Liver (tissue), 9 donors: ENCODE data around the gene ANKRD28. TPM values are rescaled to one million over a fixed set of nuclear protein-coding genes. Genes with fewer than 3 reads are reported as not detected.
"Not testable (repeated sequence)": the region's sequence is repeated elsewhere in the genome, so short reads cannot be mapped to it uniquely, and the experiment has no call there.

Source experiments
- DNase-seq: peaks from one replicate; pipeline ENCODE4 v3.0.0-alpha.2; 2017; ENCODE audit warnings: low spot score
- H3K27ac ChIP-seq, 2 donors: one replicate each; pipeline ENCODE4 v1.7.0; 2013; ENCODE audit warnings: inconsistent platforms in 2 of 2, low read length in 2 of 2, control low read depth in 1 of 2, low read depth in 1 of 2, mild to moderate bottlenecking in 1 of 2
- H3K27me3 ChIP-seq, 4 donors: one replicate each; pipeline versions ENCODE4 v1.6.1 to v1.7.0; 2013; ENCODE audit warnings: low read length in 3 of 4, inconsistent platforms in 1 of 4, mild to moderate bottlenecking in 1 of 4, moderate library complexity in 1 of 4; ENCODE audit not compliant: control insufficient read depth in 4 of 4, insufficient read depth in 4 of 4
- H3K36me3 ChIP-seq, 4 donors: one replicate each; pipeline versions ENCODE4 v1.6.1 to v1.7.0; 2013; ENCODE audit warnings: low read length in 3 of 4, mild to moderate bottlenecking in 3 of 4, low read depth in 1 of 4, moderate library complexity in 1 of 4; ENCODE audit not compliant: control insufficient read depth in 4 of 4, insufficient read depth in 3 of 4
- H3K4me1 ChIP-seq, 4 donors: one replicate each; pipeline versions ENCODE4 v1.6.1 to v1.7.0; 2013; ENCODE audit warnings: low read length in 3 of 4, mild to moderate bottlenecking in 3 of 4, moderate library complexity in 1 of 4; ENCODE audit not compliant: control insufficient read depth in 4 of 4, insufficient read depth in 4 of 4
- H3K4me3 ChIP-seq, 3 donors: one replicate each; pipeline versions ENCODE4 v1.6.1 to v1.7.0; 2013; ENCODE audit warnings: low read length in 3 of 3, control low read depth in 1 of 3, low read depth in 1 of 3, mild to moderate bottlenecking in 1 of 3
- H3K9ac ChIP-seq, 2 donors: one replicate each; pipeline ENCODE4 v1.7.0; 2013; ENCODE audit warnings: low read length in 2 of 2, mild to moderate bottlenecking in 2 of 2, moderate library complexity in 2 of 2, control low read depth in 1 of 2, low read depth in 1 of 2
- H3K9me3 ChIP-seq, 4 donors: one replicate each; pipeline versions ENCODE4 v1.6.1 to v1.7.0; 2013; ENCODE audit warnings: low read length in 3 of 4; ENCODE audit not compliant: control insufficient read depth in 4 of 4
- ATF3 ChIP-seq: IDR thresholded peaks from 2 replicates; pipeline ENCODE4 v1.6.1; 2016; ENCODE audit warnings: antibody characterized with exemption
- CTCF ChIP-seq: fragments of 150-350 bp; IDR thresholded peaks from 2 replicates; pipeline ENCODE4 v1.5.1; 2017; ENCODE audit warnings: improper control_type of control experiment, low read depth, low read length; ENCODE audit not compliant: missing input control
- EGR1 ChIP-seq, 2 donors: IDR thresholded peaks; 2 replicates each; pipeline ENCODE4 v1.6.1; 2016 to 2018; ENCODE audit warnings: antibody characterized with exemption in 2 of 2, low read depth in 2 of 2
- FOXA1 ChIP-seq: IDR thresholded peaks from 2 replicates; pipeline ENCODE4 v1.6.1; 2016; ENCODE audit warnings: antibody characterized with exemption
- FOXA2 ChIP-seq: IDR thresholded peaks from 2 replicates; pipeline ENCODE4 v1.6.1; 2016; ENCODE audit warnings: antibody characterized with exemption
- GABPA ChIP-seq, 2 donors: IDR thresholded peaks in 1 of 2; conservative IDR thresholded peaks in 1 of 2; 2 replicates each; pipeline ENCODE4 v1.6.1; 2016; ENCODE audit warnings: antibody characterized with exemption in 2 of 2, mild to moderate bottlenecking in 1 of 2, moderate library complexity in 1 of 2
- HNF4A ChIP-seq, 2 donors: conservative IDR thresholded peaks; 2 replicates each; pipeline ENCODE4 v1.6.1; 2016; ENCODE audit warnings: antibody characterized with exemption in 2 of 2, mild to moderate bottlenecking in 2 of 2
- HNF4G ChIP-seq: IDR thresholded peaks from 2 replicates; pipeline ENCODE4 v1.6.1; 2016; ENCODE audit warnings: antibody characterized with exemption
- JUND ChIP-seq, 2 donors: IDR thresholded peaks; 2 replicates each; pipeline ENCODE4 v1.6.1; 2016; ENCODE audit warnings: antibody characterized with exemption in 2 of 2
- NR2F2 ChIP-seq: IDR thresholded peaks from 2 replicates; pipeline ENCODE4 v1.6.1; 2016; ENCODE audit warnings: antibody characterized with exemption
- RAD21 ChIP-seq, 2 donors: IDR thresholded peaks; 2 replicates each; pipeline ENCODE4 v1.6.1; 2016; ENCODE audit warnings: antibody characterized with exemption in 2 of 2, mild to moderate bottlenecking in 2 of 2
- REST ChIP-seq: IDR thresholded peaks from 2 replicates; pipeline ENCODE4 v1.6.1; 2016; ENCODE audit warnings: antibody characterized with exemption, mild to moderate bottlenecking
- RXRA ChIP-seq, 2 donors: IDR thresholded peaks; 2 replicates each; pipeline ENCODE4 v1.6.1; 2017 to 2018; ENCODE audit warnings: antibody characterized with exemption in 2 of 2, mild to moderate bottlenecking in 1 of 2
- SP1 ChIP-seq: IDR thresholded peaks from 2 replicates; pipeline ENCODE4 v1.6.1; 2018; ENCODE audit warnings: antibody characterized with exemption, mild to moderate bottlenecking
- YY1 ChIP-seq: IDR thresholded peaks from 2 replicates; pipeline ENCODE4 v1.6.1; 2016; ENCODE audit warnings: antibody characterized with exemption, mild to moderate bottlenecking
- ZBTB33 ChIP-seq: IDR thresholded peaks from 2 replicates; pipeline ENCODE4 v1.6.1; 2016; ENCODE audit warnings: antibody characterized with exemption
- WGBS: extraction: QIAGEN DNeasy Blood & Tissue Kit; methylation state at CpG from one replicate; pipeline ENCODE4 v1.1.7; 2013; 5-methylcytosine and 5-hydroxymethylcytosine counted together
- polyA plus RNA-seq, 2 donors: library from polyadenylated mRNA; stranded (reverse) in 1 of 2; unstranded in 1 of 2; fragments of 200-250 nt in 1 of 2; fragments of >200 nt in 1 of 2; fragmentation: Nextera tagmentation in 1 of 2; extraction: Ambion mirVana in 1 of 2; gene quantifications; one replicate each; pipeline versions ENCODE4 v1.2.1 to v1.2.3, GENCODE V29; 2013 to 2015
- total RNA-seq, 2 donors: library from RNA; depleted of rRNA; stranded (reverse); fragments of >200 nt; gene quantifications; one replicate each; pipeline ENCODE4 v1.2.3, GENCODE V29; 2014
- TF ChIP-seq, protein P1 (sequence below): IDR thresholded peaks from 2 replicates; pipeline ENCODE4 v1.6.1; 2016; ENCODE audit warnings: antibody characterized with exemption
- donor health status: healthy.
- donor health status: healthy.
- donor health status: healthy.
- donor health status: healthy.
- donor health status: healthy.

Gene ANKRD28
- total and polyA plus RNA-seq, 4 donors = 9.2 to 39.1 (median 16.8) TPM

- Histone ChIP-seq H3K4me1 (peaks cover 1 to 13% (median 4%) of the 10 kb centered on the region in 4 donors), H3K36me3 (no peaks in the 10 kb centered on the region), H3K9ac (no peak overlapping the region), H3K27me3 (no peaks in the 10 kb centered on the region), H3K27ac (no peak overlapping the region), H3K9me3 (no peaks in the 10 kb centered on the region), H3K4me3 (no peak overlapping the region)
- TF ChIP-seq HNF4G (no peak), HNF4A (conservative IDR thresholded peaks at IDR 0.05) (no peak), ZBTB33 (no peak), FOXA2 (no peak), YY1 (peak; percentile 42), FOXA1 (no peak), REST (no peak), CTCF (peak; percentile 47), ATF3 (no peak), NR2F2 (no peak), SP1 (no peak), RXRA (IDR thresholded peaks at IDR 0.05) (no peak), EGR1 (IDR thresholded peaks at IDR 0.05; ENCODE audit: low read depth in 2 of 2) (no peak), RAD21 (IDR thresholded peaks at IDR 0.05) (peak; percentile 81), GABPA (IDR thresholded peaks at IDR 0.05 in 1 of 2, conservative IDR thresholded peaks at IDR 0.05 in 1 of 2) (no peak), JUND (IDR thresholded peaks at IDR 0.05) (no peak)
- TF ChIP-seq, protein P1, sequence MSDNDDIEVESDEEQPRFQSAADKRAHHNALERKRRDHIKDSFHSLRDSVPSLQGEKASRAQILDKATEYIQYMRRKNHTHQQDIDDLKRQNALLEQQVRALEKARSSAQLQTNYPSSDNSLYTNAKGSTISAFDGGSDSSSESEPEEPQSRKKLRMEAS = no peak
- 44% methylated on average over 4 of the region's 4 CpGs for whole genome bisulfite sequencing
- DNase-seq = no peak
Measured at GRCh38 chr3:15815696-15816095, 17.9 kb upstream of the ANKRD28 start.

GRCh38 chr3:15813079-15813478, 15.3 kb upstream of the ANKRD28 start:
- peaks cover 4 to 13% (median 4%) of the 10 kb centered on the region in 4 donors for H3K4me1 ChIP-seq
- H3K36me3 ChIP-seq, H3K27ac ChIP-seq, H3K4me3 ChIP-seq, DNase-seq, H3K9me3 ChIP-seq, H3K9ac ChIP-seq, H3K27me3 ChIP-seq: not testable (repeated sequence)
- 97% methylated on average over 5 of the region's 5 CpGs for WGBS
